ENCODE results near the gene KRT4.

- TF ChIP-seq CTCF (IDR thresholded peaks at IDR 0.05; ENCODE audit: low read depth, low read length, poor library complexity, severe bottlenecking) (no peak), EZH2phosphoT487 (IDR thresholded peaks at IDR 0.05; ENCODE audit: borderline replicate concordance, low read length) (no peak)
These were observed 25.6 kb downstream of the KRT4 start for GRCh38 chr12:52788192-52788875.
